Body of pancreas (tissue), 4 donors: ENCODE results near the gene ZFR2. TPM values are rescaled to one million over a fixed set of nuclear protein-coding genes. Genes with fewer than 3 reads are reported as not detected.
"Not testable (repeated sequence)": the region's sequence is repeated elsewhere in the genome, so short reads cannot be mapped to it uniquely, and the experiment has no call there.

Source experiments
- ATAC-seq: fragments of 150-250 bp; one replicate; pipeline ENCODE4 v1.9.1; 2016
- DNase-seq, 4 donors: peaks; one replicate each; pipeline ENCODE4 v3.0.0-alpha.2; 2019
- H3K27ac ChIP-seq, 4 donors: fragments of 200-600 bp; sonication (generic); 1 replicate in 3 of 4; 2 replicates in 1 of 4; pipeline versions ENCODE4 v1.5.1 to v1.6.1; 2016 to 2019; ENCODE audit warnings: mild to moderate bottlenecking in 1 of 4, mixed read lengths in 1 of 4, moderate library complexity in 1 of 4
- H3K27me3 ChIP-seq, 2 donors: fragments of 200-600 bp; sonication (generic); one replicate each; pipeline ENCODE4 v1.6.0; 2016; ENCODE audit warnings: mild to moderate bottlenecking in 1 of 2
- H3K36me3 ChIP-seq, 2 donors: fragments of 200-600 bp; sonication (generic); replicated peaks in 1 of 2; 2 replicates each; pipeline ENCODE4 v1.5.1; 2016; ENCODE audit warnings: low read depth in 2 of 2; ENCODE audit not compliant: insufficient read depth in 1 of 2
- H3K4me1 ChIP-seq: fragments of 200-600 bp; sonication (generic); one replicate; pipeline ENCODE4 v1.6.0; 2016
- H3K4me3 ChIP-seq, 2 donors: fragments of 200-600 bp; sonication (generic); 1 replicate in 1 of 2; 2 replicates in 1 of 2; pipeline ENCODE4 v1.5.1; 2016 to 2019
- H3K9me3 ChIP-seq, 3 donors: fragments of 200-600 bp; sonication (generic); 1 replicate in 2 of 3; 2 replicates in 1 of 3; pipeline ENCODE4 v1.5.1; 2016
- POLR2A ChIP-seq, 3 donors: fragments of 450-650 bp; IDR thresholded peaks; one replicate each; pipeline ENCODE4 v1.6.1; 2016; ENCODE audit warnings: antibody characterized with exemption in 3 of 3, mild to moderate bottlenecking in 2 of 3
- WGBS, 2 donors: methylation state at CpG; one replicate each; pipeline ENCODE4 v1.1.5; 2017; 5-methylcytosine and 5-hydroxymethylcytosine counted together
- intact Hi-C: fragments of 100-400 bp; cut with DNase I; formaldehyde crosslinking; loops from one replicate; pipeline ENCODE4 v1.15.1; 2023
- total RNA-seq, 2 donors: library from RNA; depleted of rRNA; stranded (reverse); fragments of >200 nt; gene quantifications; one replicate each; pipeline ENCODE4 v1.1.0, GENCODE V29; 2016
- TF ChIP-seq, protein P1 (sequence below), 7 experiments: fragments of 450-650 bp in 4 of 7; fragments of 200-600 bp in 3 of 7; sonication (generic) in 3 of 7; IDR thresholded peaks; one replicate each; pipeline ENCODE4 v1.5.1; 2016 to 2019; ENCODE audit warnings: antibody characterized with exemption in 7 of 7

The ZFR2 gene
- total RNA-seq, 2 donors from 2014 or later, result not detected

DNA sequence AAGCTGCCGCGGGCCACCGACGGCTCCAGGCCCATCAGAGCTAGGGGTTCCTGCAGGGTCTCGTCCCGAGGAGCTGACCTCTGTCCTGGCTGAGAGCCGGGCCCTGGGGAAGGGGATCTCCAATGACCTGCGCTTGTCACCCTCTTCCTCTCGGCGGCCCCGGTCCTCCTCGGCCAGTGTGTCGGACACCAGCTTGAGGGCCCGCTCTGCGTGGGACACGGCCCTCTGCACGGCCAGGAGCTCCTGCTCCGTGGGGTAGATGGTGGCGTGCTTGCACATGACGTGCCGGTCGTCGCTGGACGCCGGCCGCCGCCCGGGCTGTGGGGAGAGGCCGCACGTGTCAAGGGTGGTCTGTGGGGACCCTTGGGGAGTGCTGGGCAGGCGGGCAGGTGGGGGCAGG lies 49.9 kb downstream of the ZFR2 start:
- 48 to 52% methylated on average over 7 to 20 of the region's 31 CpGs for WGBS, 2 donors
- ATAC-seq, result no peak
- no peak for DNase-seq
- intact Hi-C loops, result no loop called here
- no peak overlapping the region for H3K27ac ChIP-seq
- no peaks in the 10 kb centered on the region for H3K9me3 ChIP-seq
- no peaks in the 10 kb centered on the region for H3K27me3 ChIP-seq
- TF ChIP-seq, protein P1, sequence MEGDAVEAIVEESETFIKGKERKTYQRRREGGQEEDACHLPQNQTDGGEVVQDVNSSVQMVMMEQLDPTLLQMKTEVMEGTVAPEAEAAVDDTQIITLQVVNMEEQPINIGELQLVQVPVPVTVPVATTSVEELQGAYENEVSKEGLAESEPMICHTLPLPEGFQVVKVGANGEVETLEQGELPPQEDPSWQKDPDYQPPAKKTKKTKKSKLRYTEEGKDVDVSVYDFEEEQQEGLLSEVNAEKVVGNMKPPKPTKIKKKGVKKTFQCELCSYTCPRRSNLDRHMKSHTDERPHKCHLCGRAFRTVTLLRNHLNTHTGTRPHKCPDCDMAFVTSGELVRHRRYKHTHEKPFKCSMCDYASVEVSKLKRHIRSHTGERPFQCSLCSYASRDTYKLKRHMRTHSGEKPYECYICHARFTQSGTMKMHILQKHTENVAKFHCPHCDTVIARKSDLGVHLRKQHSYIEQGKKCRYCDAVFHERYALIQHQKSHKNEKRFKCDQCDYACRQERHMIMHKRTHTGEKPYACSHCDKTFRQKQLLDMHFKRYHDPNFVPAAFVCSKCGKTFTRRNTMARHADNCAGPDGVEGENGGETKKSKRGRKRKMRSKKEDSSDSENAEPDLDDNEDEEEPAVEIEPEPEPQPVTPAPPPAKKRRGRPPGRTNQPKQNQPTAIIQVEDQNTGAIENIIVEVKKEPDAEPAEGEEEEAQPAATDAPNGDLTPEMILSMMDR (IDR thresholded peaks at IDR 0.05), result no peak
- TF ChIP-seq POLR2A (IDR thresholded peaks at IDR 0.05), result no peak
- no peak overlapping the region for H3K4me3 ChIP-seq
- no peaks in the 10 kb centered on the region for H3K4me1 ChIP-seq
- H3K36me3 ChIP-seq, result no peaks in the 10 kb centered on the region

DNA sequence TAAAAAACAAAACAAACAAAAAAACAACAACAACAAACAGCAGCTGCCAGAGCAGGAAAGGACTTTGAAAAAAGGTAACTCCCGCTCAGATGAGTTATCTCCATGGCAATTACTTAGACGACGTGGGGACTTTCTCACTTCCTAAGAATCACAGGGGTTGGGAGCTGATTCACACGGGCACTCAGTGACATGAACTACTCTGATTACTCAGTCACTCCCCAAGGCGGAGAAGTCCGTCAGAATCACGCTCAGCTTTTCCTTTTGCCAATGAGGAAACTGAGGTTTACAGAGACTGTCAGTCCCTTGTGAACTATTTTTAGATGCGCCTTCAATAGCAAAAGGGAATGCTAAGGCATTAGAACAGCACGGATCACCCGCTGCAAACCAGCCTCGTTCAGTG lies 50.4 kb downstream of the ZFR2 start:
- 37 to 44% methylated on average over 11 of the region's 11 CpGs for WGBS, 2 donors
- H3K4me3 ChIP-seq, result no peak overlapping the region
- no peaks in the 10 kb centered on the region for H3K4me1 ChIP-seq
- no peaks in the 10 kb centered on the region for H3K9me3 ChIP-seq
- no peak for TF ChIP-seq POLR2A (IDR thresholded peaks at IDR 0.05)
- TF ChIP-seq, protein P1 (IDR thresholded peaks at IDR 0.05), result no peak
- intact Hi-C loops, result no loop called here
- DNase-seq (no peak), ATAC-seq (no peak)
- H3K36me3 ChIP-seq, result no peaks in the 10 kb centered on the region
- no peak overlapping the region for H3K27ac ChIP-seq
- H3K27me3 ChIP-seq, result no peaks in the 10 kb centered on the region

DNA sequence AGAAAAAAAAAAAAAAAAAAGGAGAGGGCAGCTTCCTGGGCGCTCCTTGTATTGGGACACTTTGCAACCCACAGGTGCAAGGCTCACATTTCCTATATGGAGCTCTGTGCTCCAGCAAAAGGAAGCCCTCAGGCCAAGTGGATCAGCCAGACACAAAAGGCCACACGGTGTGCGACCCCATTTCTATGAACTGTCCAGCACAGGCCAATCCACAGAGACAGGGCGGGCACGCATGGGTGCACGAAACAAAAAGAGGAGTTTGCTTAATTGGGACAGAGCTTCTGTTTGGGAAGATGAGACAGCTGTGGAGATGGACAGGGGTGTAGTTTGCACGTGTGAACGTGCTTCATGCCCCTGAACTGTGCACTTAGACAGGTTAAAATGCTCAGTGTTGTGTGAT lies 51.1 kb downstream of the ZFR2 start:
- no peak for ATAC-seq
- Histone ChIP-seq H3K4me1 (no peaks in the 10 kb centered on the region), H3K9me3 (no peaks in the 10 kb centered on the region), H3K4me3 (no peak overlapping the region), H3K36me3 (no peaks in the 10 kb centered on the region), H3K27ac (no peak overlapping the region), H3K27me3 (no peaks in the 10 kb centered on the region)
- no peak for TF ChIP-seq POLR2A (IDR thresholded peaks at IDR 0.05)
- TF ChIP-seq, protein P1 (IDR thresholded peaks at IDR 0.05), result no peak
- no peak for DNase-seq
- 74 to 76% methylated on average over 8 of the region's 8 CpGs for WGBS, 2 donors
- intact Hi-C loops, result no loop called here

DNA sequence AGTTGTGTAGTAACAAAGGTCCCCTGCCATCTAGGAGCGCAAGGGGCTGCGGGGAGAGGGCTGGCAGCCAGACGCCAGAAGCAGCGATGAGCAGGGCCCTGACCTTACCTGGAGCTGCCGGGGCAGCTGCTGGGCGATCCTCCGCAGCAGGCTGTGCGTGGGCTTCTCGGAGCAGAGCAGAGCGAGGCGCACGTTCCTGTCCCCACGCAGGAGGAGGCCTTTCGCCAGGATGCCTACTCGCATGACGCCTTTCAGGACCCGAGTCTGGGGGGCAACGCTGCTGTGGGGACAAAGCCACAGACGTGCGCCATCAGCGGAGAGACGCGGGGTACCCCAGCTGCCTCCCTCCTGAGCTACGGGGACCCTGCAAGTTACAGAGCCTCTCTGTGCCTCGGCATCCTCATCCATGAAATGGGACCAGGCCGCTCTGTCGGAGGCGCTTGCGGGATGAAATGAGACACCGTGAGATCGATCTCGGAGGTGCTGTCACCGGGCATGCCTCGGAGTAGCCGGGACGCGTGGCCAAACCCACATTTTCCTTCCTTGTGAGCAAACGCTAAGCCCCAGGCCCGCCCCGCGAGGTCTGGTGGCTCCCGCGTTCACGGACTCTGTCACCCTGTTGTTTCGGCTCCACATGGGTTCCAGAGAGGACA lies 52.1 kb downstream of the ZFR2 start:
- Histone ChIP-seq H3K36me3 (no peaks in the 10 kb centered on the region), H3K9me3 (no peaks in the 10 kb centered on the region), H3K27me3 (no peaks in the 10 kb centered on the region), H3K27ac (no peak overlapping the region), H3K4me3 (no peak overlapping the region), H3K4me1 (no peaks in the 10 kb centered on the region)
- no peak for TF ChIP-seq POLR2A (IDR thresholded peaks at IDR 0.05)
- TF ChIP-seq, protein P1 (IDR thresholded peaks at IDR 0.05), result no peak
- no peak for DNase-seq
- ATAC-seq, result no peak
- intact Hi-C loops, result no loop called here
- WGBS, 2 donors, result 85 to 87% methylated on average over 9 to 42 of the region's 45 CpGs

DNA sequence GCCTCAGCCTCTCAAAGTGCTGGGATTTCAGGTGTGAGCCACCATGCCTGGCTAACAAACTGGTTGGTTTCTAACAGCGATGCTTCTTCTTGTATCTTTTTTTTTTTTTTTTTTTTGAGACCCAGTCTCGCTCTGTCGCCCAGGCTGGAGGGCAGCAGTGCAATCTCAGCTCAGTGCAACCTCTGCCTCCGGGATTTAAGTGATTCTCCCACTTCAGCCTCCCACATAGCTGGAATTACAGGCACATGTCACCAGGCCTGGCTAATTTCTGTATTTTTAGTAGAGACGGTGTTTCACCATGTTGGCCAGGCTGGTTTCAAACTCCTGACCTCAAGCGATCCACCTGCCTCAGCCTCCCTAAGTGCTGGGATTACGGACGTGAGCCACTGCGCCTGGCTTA lies 52.7 kb downstream of the ZFR2 start:
- 83 to 86% methylated on average over 4 to 7 of the region's 9 CpGs for WGBS, 2 donors
- H3K36me3 ChIP-seq, H3K4me1 ChIP-seq, H3K4me3 ChIP-seq, ATAC-seq, H3K27ac ChIP-seq, DNase-seq, H3K27me3 ChIP-seq, H3K9me3 ChIP-seq, intact Hi-C loops: not testable (repeated sequence)
